Stomach smooth muscle (tissue), 2 donors: ENCODE measurements around the gene INTS1.
"Not testable (repeated sequence)": the region's sequence is repeated elsewhere in the genome, so short reads cannot be mapped to it uniquely, and the experiment has no call there.

Experiments used
- H3K27ac ChIP-seq: one replicate; pipeline ENCODE4 v1.7.0; 2013; ENCODE audit warnings: mild to moderate bottlenecking, low read length, inconsistent platforms
- H3K27me3 ChIP-seq, 2 donors: one replicate each; pipeline ENCODE4 v1.7.0; 2013; ENCODE audit warnings: low read length in 2 of 2; ENCODE audit not compliant: insufficient read depth in 2 of 2, control insufficient read depth in 1 of 2
- H3K36me3 ChIP-seq, 2 donors: one replicate each; pipeline ENCODE4 v1.7.0; 2013; ENCODE audit warnings: low read length in 2 of 2; ENCODE audit not compliant: control insufficient read depth in 2 of 2, insufficient read depth in 2 of 2
- H3K4me1 ChIP-seq: one replicate; pipeline ENCODE4 v1.7.0; 2013; ENCODE audit warnings: low read length; ENCODE audit not compliant: control insufficient read depth, insufficient read depth
- H3K4me3 ChIP-seq, 2 donors: one replicate each; pipeline ENCODE4 v1.7.0; 2013; ENCODE audit warnings: low read length in 2 of 2
- H3K9ac ChIP-seq, 2 donors: one replicate each; pipeline ENCODE4 v1.7.0; 2013; ENCODE audit warnings: low read length in 2 of 2, mild to moderate bottlenecking in 1 of 2
- H3K9me3 ChIP-seq, 2 donors: one replicate each; pipeline ENCODE4 v1.7.0; 2013; ENCODE audit warnings: low read length in 2 of 2; ENCODE audit not compliant: control insufficient read depth in 2 of 2
- donor health status: healthy.
- donor health status: Pancreatic carcinoma.

INTS1 gene

DNA sequence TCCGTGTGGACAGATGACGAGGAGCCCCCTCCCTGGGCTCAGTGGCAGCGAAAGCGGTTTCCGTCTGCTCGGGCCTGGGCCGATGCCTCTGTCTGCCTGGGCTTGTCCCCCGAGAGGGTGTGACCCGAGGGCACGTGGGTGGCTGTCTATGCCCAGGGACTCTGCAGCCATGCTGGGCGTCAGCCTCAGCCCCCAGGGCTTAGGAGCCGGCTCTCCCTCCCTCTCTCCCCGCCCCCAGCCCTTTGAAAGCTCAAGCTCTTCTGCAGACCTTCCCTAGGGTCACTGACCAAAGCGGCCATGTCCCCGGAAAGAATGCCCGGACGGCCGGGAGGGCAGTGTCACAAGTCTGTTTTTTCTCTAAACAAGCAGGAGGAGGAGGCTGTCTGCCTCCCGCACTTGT, 52.0 kb downstream of the INTS1 start:
- Histone ChIP-seq H3K4me3 (no peak overlapping the region), H3K4me1 (peaks cover 23% of the 10 kb centered on the region), H3K27me3 (no peaks in the 10 kb centered on the region), H3K27ac (no peak overlapping the region), H3K36me3 (no peaks in the 10 kb centered on the region), H3K9me3 (no peaks in the 10 kb centered on the region), H3K9ac (no peak overlapping the region)

DNA sequence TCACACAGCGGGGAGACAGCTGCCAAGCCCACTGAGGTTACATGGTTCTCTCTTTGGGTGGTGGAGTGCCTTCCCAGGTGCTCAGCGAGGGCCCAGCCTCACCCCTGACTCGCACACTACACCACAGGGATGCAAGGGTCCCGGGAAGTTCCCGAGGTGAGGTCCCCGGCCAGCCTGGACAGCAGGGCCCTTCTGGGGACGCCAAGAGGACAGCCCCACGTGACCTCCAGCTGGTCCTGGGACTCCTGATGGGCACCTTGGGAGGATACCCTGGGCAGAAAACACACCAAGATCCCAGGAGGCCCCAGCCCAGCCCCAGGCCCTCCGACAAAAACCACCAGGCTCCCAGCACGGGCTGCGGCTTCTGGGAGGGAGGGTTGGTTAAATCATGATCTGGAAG, 53.2 kb downstream of the INTS1 start:
- no peak overlapping the region for H3K9ac ChIP-seq
- no peaks in the 10 kb centered on the region for H3K36me3 ChIP-seq
- no peaks in the 10 kb centered on the region for H3K9me3 ChIP-seq
- no peak overlapping the region for H3K4me3 ChIP-seq
- peaks cover 28% of the 10 kb centered on the region for H3K4me1 ChIP-seq
- H3K27me3 ChIP-seq: no peaks in the 10 kb centered on the region
- H3K27ac ChIP-seq: no peak overlapping the region

DNA sequence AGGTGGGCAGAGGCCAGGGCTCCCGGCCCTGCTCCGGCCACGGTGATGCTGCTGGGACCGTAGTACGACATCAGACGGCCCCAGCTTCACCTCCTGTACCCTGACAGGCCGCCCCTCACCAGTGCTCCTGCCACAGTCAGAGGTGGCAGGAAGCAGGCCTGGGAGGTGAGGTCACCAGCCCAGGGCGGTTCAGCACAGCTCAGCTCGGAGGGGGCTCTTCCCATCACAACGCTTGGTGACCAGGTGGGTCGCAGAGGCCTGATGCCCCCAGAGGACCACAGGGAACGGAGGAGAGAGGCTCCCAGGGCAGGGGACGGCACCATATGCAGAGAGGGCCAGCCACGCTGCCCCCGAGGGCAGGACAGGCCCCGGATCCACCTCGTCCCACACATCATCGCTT, 53.8 kb downstream of the INTS1 start:
- H3K27ac ChIP-seq: no peak overlapping the region
- H3K27me3 ChIP-seq: no peaks in the 10 kb centered on the region
- H3K9ac ChIP-seq: no peak overlapping the region
- no peak overlapping the region for H3K4me3 ChIP-seq
- no peaks in the 10 kb centered on the region for H3K9me3 ChIP-seq
- no peaks in the 10 kb centered on the region for H3K36me3 ChIP-seq
- peaks cover 23% of the 10 kb centered on the region for H3K4me1 ChIP-seq

DNA sequence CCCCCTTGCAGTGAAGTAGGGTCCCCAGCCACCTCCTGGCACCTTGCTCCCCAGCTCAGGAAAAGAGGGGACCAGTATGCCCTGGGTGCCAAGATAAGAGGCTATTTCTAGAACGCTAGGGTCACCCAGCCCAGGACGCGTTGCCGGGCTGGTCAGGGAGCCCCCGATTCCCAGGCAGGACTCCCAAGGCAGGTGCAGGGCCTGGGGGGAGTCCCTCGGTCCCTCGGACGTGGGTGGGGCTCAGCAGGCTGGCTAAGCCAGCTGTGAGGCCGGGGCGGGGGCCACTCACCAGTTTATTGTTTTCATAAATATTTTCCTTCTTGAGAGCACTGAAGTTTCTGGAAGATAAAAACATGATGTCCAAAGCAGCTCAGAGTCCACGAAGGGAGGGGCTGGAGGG, 54.2 kb downstream of the INTS1 start:
- no peaks in the 10 kb centered on the region for H3K27me3 ChIP-seq
- no peaks in the 10 kb centered on the region for H3K9me3 ChIP-seq
- no peak overlapping the region for H3K9ac ChIP-seq
- no peak overlapping the region for H3K27ac ChIP-seq
- no peaks in the 10 kb centered on the region for H3K36me3 ChIP-seq
- peaks cover 21% of the 10 kb centered on the region for H3K4me1 ChIP-seq
- no peak overlapping the region for H3K4me3 ChIP-seq

DNA sequence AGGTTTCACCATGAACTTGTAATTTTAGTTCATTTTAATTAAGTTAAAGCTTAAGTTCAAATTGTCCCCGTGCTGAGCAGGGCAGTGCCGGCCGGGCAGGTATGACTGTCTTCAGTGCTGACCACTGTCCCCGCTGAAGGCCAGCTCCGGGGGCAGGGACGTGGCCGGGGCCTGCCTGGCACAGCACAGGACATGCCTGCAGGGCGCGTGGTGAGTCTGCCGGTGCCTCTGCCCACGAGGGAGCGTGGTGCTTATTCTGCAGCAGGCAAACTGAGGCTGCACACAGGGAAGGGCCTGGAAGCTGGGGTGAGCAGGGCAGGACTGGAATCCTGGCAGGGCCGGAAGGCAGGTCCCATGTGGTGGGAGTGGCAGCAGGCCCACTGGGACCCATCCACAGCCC, 54.7 kb downstream of the INTS1 start:
- H3K27me3 ChIP-seq: no peaks in the 10 kb centered on the region
- no peaks in the 10 kb centered on the region for H3K36me3 ChIP-seq
- peaks cover 19% of the 10 kb centered on the region for H3K4me1 ChIP-seq
- H3K9me3 ChIP-seq: no peaks in the 10 kb centered on the region
- no peak overlapping the region for H3K9ac ChIP-seq
- no peak overlapping the region for H3K4me3 ChIP-seq
- no peak overlapping the region for H3K27ac ChIP-seq

DNA sequence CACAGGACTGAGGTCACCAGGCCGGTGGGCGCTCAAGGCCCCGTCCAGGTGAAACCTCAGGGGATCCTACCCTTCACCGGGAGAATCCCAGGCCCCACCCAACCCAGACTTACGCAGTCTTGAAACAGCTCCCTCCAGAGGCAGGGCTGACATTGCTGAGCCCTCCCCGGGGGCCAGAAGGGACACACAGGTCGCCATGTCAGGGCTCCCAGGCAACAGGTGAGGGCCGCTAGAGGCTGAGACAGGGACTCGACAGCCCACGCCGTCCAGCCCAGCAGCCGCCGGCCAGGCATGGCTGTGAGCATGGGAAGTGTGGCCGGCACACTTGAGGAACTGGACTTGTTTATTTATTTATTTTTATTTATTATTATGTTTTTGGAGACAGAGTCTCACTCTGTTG, 55.2 kb downstream of the INTS1 start:
- H3K4me1 ChIP-seq: peaks cover 19% of the 10 kb centered on the region
- no peaks in the 10 kb centered on the region for H3K9me3 ChIP-seq
- H3K27ac ChIP-seq: no peak overlapping the region
- H3K4me3 ChIP-seq: no peak overlapping the region
- no peak overlapping the region for H3K9ac ChIP-seq
- H3K27me3 ChIP-seq: no peaks in the 10 kb centered on the region
- no peaks in the 10 kb centered on the region for H3K36me3 ChIP-seq

DNA sequence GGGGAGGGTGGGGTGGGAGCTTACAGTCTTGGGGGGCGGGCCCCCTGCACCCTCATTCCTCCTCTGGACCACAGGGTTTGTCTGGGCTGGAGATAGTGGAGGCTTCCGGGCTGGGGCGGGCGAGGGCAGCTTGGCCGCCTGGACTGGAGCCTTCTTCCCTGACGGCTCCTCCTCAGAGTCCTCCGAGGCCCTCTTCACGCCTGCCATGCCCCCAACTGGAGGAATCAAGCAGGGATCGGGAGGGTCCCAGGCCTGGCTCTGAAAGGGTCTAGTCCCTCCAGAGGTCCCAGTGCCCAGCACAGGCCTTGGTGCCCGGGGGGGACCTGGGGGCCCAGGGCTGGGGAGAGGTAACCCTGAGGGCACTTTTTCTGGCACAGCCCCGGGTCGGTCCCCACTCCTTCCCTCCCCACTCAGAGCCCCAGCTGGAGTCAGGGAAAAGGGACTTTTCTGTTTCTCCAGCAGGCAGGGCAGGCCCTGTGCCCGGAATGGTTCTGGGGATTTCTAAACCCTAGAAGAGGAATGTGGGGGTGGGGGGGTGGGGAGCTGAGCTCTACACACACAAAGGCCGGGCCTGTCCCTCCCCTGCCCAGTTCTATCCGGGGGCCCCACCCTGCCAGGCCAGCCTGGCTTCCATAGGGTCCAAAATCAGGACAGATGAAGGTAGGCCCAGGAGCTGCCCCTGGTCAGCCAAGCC, 56.5 kb downstream of the INTS1 start:
- Histone ChIP-seq H3K4me1 (peaks cover 19% of the 10 kb centered on the region), H3K27ac (no peak overlapping the region), H3K27me3 (no peaks in the 10 kb centered on the region), H3K36me3 (no peaks in the 10 kb centered on the region), H3K9me3 (no peaks in the 10 kb centered on the region), H3K9ac (no peak overlapping the region), H3K4me3 (no peak overlapping the region)

DNA sequence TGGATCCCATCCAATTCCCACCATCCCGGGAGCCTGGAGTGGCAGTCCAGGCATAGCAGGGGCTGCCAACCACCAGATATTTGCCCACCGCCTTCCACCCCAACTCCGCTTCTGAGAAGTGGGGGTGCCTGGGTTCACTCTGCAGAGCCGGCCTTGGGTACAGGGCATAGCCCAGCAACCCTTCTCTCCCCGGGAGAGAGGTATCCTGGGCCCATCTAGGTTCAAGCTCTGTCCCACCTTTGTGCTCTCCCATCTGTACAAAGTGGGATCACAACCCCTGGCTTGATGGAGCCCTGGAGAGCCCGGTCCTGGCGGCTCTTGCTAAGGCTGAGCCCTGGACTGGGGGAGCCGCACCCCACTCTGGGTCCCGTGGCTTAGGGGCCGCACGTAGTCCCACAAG, 57.1 kb downstream of the INTS1 start:
- Histone ChIP-seq H3K27ac (no peak overlapping the region), H3K4me1 (peaks cover 16% of the 10 kb centered on the region), H3K9ac (no peak overlapping the region), H3K9me3 (no peaks in the 10 kb centered on the region), H3K27me3 (no peaks in the 10 kb centered on the region), H3K4me3 (no peak overlapping the region), H3K36me3 (no peaks in the 10 kb centered on the region)

DNA sequence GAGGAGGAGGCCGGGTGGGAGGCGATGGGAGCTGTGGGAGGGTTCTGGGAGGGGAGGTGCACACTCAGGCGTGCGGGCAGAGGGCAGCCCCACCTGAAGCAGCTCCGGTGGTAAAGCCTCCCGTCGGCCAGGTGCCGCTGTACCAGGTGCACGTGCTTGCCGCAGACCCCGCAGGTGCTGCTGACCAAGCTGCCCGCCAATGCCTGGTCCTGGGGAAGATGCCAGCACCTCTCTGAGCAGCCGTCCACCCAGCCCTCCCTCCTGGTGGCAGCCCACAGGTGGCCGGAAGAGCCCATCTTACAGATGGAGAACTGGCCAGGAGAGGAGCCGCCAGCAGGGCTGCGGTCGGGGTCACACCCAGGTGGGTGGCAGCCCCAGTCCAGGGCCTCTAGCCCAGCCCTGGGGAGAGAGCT, 57.6 kb downstream of the INTS1 start:
- no peaks in the 10 kb centered on the region for H3K36me3 ChIP-seq
- H3K9ac ChIP-seq: no peak overlapping the region
- H3K27me3 ChIP-seq: no peaks in the 10 kb centered on the region
- H3K27ac ChIP-seq: no peak overlapping the region
- H3K4me3 ChIP-seq: no peak overlapping the region
- H3K9me3 ChIP-seq: no peaks in the 10 kb centered on the region
- H3K4me1 ChIP-seq: peaks cover 16% of the 10 kb centered on the region

DNA sequence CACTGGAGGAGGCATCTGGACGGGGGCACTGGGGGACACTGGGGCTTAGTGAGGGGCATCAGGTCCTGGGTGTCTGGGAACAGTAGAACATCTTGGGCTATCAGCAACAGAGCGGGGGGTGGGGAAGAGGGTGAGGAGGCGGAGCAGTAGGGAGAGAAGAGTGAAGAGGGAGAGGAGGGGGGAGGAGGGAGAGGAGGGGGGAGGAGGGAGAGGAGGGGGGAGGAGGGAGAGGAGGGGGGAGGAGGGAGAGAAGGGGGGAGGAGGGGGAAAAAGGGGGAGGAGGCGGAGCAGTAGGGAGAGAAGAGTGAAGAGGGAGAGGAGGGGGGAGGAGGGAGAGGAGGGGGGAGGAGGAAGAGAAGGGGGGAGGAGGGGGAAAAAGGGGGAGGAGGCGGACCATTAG, 58.2 kb downstream of the INTS1 start:
- H3K27ac ChIP-seq: not testable (repeated sequence)

DNA sequence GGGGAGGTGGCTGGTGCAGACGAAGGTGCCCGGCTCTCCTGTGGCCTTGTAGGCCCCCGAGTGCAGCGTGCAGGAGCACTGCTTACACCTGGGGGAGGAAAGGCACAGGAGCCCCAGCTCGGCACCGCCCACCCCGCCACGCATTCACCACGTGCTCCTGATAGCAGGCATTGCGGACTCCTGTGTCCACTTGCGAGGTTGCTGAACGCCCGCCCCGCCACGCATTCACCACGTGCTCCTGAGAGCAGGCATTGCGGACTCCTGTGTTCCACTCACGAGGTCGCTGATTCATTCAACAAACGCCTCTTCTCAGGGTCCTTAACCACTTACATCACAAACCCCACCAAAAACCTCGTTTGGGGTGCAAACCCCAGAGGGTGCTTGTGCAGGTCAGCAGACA, 58.8 kb downstream of the INTS1 start:
- peaks cover 16% of the 10 kb centered on the region for H3K4me1 ChIP-seq
- no peaks in the 10 kb centered on the region for H3K9me3 ChIP-seq
- no peaks in the 10 kb centered on the region for H3K36me3 ChIP-seq
- no peaks in the 10 kb centered on the region for H3K27me3 ChIP-seq
- H3K4me3 ChIP-seq: no peak overlapping the region
- no peak overlapping the region for H3K9ac ChIP-seq
- no peak overlapping the region for H3K27ac ChIP-seq

More for the DNA sequence above, 58.2 kb downstream of the INTS1 start:
- not testable (repeated sequence) for H3K9me3 ChIP-seq, H3K27me3 ChIP-seq, H3K36me3 ChIP-seq, H3K4me3 ChIP-seq, H3K9ac ChIP-seq
- peaks cover 16% of the 10 kb centered on the region for H3K4me1 ChIP-seq
